Thyroid gland (tissue), 4 donors: ENCODE data around the gene IRAK3.

ENCODE experiments used
- CTCF ChIP-seq, 6 experiments: fragments of 200-600 bp in 3 of 6; fragments of 450-650 bp in 3 of 6; sonication (generic) in 3 of 6; IDR thresholded peaks; one replicate each; pipeline ENCODE4 v1.5.1; 2016 to 2019; ENCODE audit warnings: antibody characterized with exemption in 6 of 6, mild to moderate bottlenecking in 2 of 6, inconsistent platforms in 1 of 6, moderate library complexity in 1 of 6
- POLR2A ChIP-seq, 2 donors: fragments of 450-650 bp; IDR thresholded peaks; one replicate each; pipeline ENCODE4 v1.6.1; 2017; ENCODE audit warnings: antibody characterized with exemption in 2 of 2, mild to moderate bottlenecking in 2 of 2, moderate library complexity in 1 of 2

GRCh38 chr12:66154776-66155175 is 34.2 kb upstream of the IRAK3 start:
- TF ChIP-seq CTCF (IDR thresholded peaks at IDR 0.05) (no peak), POLR2A (IDR thresholded peaks at IDR 0.05) (no peak)
